HK-2 (cell line): ENCODE measurements around the gene RALY.
"Not testable (repeated sequence)": the region's sequence is repeated elsewhere in the genome, so short reads cannot be mapped to it uniquely, and the experiment has no call there.

ENCODE experiments used
- DNase-seq: peaks from one replicate; pipeline ENCODE4 v3.0.0-alpha.2; 2018; ENCODE audit not compliant: unreplicated experiment

Gene RALY

DNA sequence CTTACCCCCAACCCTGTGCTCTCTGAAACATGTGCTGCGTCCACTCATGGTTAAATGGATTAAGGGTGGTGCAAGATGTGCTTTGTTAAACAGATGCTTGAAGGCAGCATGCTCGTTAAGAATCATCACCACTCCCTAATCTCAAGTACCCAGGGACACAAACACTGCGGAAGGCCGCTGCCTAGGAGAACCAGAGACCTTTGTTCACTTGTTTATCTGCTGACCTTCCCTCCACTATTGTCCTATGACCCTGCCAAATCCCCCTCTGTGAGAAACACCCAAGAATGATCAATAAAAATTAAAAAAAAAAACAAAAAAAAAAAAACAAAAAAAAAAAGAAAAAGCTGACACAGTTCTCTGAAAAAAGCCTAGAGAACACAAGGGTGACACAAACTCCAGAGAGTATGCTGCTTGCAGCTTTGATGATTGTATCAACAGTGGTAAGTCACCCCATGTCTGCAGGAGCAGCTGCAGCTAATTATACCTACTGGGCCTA, 139.7 kb downstream of the RALY start:
- not testable (repeated sequence) for DNase-seq
